Measurements from ENCODE around the gene ANXA11. TPM values are rescaled to one million over a fixed set of nuclear protein-coding genes. Genes with fewer than 3 reads are reported as not detected.

Gene ANXA11
- total and polyA plus RNA-seq, 9 of the 15 experiments (the other 6 are each of a cell fraction or from before 2014, with no cell fraction given) = 43.6 to 212 (median 109) TPM

DNA sequence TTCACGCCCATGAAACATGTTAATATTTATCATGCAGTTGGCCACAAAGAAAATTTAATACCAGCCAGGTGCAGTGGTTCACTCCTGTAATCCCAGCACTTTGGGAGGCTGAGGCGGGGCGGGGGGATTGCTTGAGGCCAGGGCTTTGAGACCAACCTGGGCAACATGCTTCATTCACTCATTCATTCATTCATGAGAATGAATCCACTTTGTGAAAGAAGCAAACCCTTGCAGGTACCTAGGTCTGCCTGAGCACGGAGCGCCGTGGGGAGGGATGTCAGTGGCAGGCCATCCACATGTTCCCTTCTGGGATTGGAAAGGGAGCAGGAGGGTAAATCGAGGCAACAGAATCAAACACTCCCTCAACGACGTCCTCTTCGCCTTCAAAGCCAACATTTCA, 4.7 kb downstream of the ANXA11 start:
- H3K9me1 ChIP-seq (ENCODE audit: control insufficient read depth, insufficient read depth, low read length) = peaks cover 6% of the 10 kb centered on the region
- intact Hi-C loops (cut with micrococcal nuclease) = no loop called here
- no peaks in the 10 kb centered on the region for H3K27me3 ChIP-seq (ENCODE audit: control insufficient read depth in 2 of 2, insufficient read depth in 2 of 2, low read length in 2 of 2)
- CTCF ChIA-PET (ENCODE audit: low intra/inter-chr PET ratio) = no interaction called here
- peak overlapping the region; percentile 9; the same call in 1 of the 3 replicates for H3K27ac ChIP-seq (ENCODE audit: extremely low read depth, low read depth, low read length)
- DNase-seq (ENCODE audit: extremely low read depth in 1 of 4, low spot score in 3 of 4) (no peak), ATAC-seq (no peak), FAIRE-seq (no peak)
- H3K9me3 ChIP-seq (replicated peaks; ENCODE audit: control insufficient read depth, insufficient read depth, low read depth, low read length) = no peaks in the 10 kb centered on the region
- no peak overlapping the region for H3K4me2 ChIP-seq (ENCODE audit: insufficient read depth, low read length)
- peaks cover 100% of the 10 kb centered on the region for H3K79me2 ChIP-seq (ENCODE audit: control insufficient read depth, insufficient read depth, low read length)
- peak overlapping the region in 1 of 2 experiments; percentile 67; a peak in 1 of 4 replicates for H3K9ac ChIP-seq (ENCODE audit: insufficient read depth in 1 of 2, low read depth in 2 of 2, low read length in 2 of 2)
- in situ Hi-C loops (cut with MboI) = no loop called here
- 87% methylated on average over 7 of the region's 10 CpGs for WGBS (ENCODE audit: insufficient coverage, low coverage, missing lambda C conversion rate)
- H2AFZ ChIP-seq (ENCODE audit: low read depth, low read length) = no peak overlapping the region
- H3K4me3 ChIP-seq = no peak overlapping the region
- POLR2A ChIA-PET = interaction anchor here (1.4 to 3.0 kb wide), 2 partner anchors 12 to 15 kb away, joined by 4 to 14 read pairs; no protein-coding TSS in a partner anchor
- peaks cover 29% of the 10 kb centered on the region for H3K36me3 ChIP-seq (ENCODE audit: control insufficient read depth, insufficient read depth, low read length)
- TF ChIP-seq STAT5A (IDR thresholded peaks at IDR 0.05; ENCODE audit: borderline replicate concordance, low read length) (no peak), GATA2 (CRISPR knock-in tag; IDR thresholded peaks at IDR 0.05) (no peak), BRCA1 (IDR thresholded peaks at IDR 0.05) (no peak), BRCA1 (CRISPR knock-in tag; IDR thresholded peaks at IDR 0.05) (0 out of 2 replicates have a peak, but pooled peaks have one; percentile 31), ZNF699 (CRISPR knock-in tag; IDR thresholded peaks at IDR 0.05; ENCODE audit: insufficient replicate concordance) (no peak), ZNF165 (CRISPR knock-in tag; IDR thresholded peaks at IDR 0.05; ENCODE audit: borderline replicate concordance) (no peak), MLLT1 (IDR thresholded peaks at IDR 0.05) (no peak), JUNB (CRISPR knock-in tag; conservative IDR thresholded peaks at IDR 0.05) (no peak), ZNF217 (CRISPR knock-in tag; IDR thresholded peaks at IDR 0.05) (no peak), ZFP91 (CRISPR knock-in tag; IDR thresholded peaks at IDR 0.05) (no peak), ZNF24 (IDR thresholded peaks at IDR 0.05) (peak; percentile 70; the same call in 1 of the 2 replicates), MXI1 (IDR thresholded peaks at IDR 0.05; ENCODE audit: low read depth, low read length) (no peak), OTX1 (CRISPR knock-in tag; IDR thresholded peaks at IDR 0.05) (no peak), ZNF253 (CRISPR knock-in tag; conservative IDR thresholded peaks at IDR 0.05) (no peak), ATF4 (CRISPR knock-in tag; IDR thresholded peaks at IDR 0.05) (no peak)
- BruUV-seq (replicated peaks) = no TSS peak
- peaks cover 45 to 59% of the 10 kb centered on the region in 2 experiments for H3K4me1 ChIP-seq (replicated peaks in 1 of 2; ENCODE audit: control insufficient read depth in 2 of 2, insufficient read depth in 2 of 2, low read length in 2 of 2)
- H4K20me1 ChIP-seq (replicated peaks; ENCODE audit: control insufficient read depth, insufficient read depth, low read length) = peaks cover 37% of the 10 kb centered on the region

Data from K562 (cell line).